ENCODE results near the gene MTA3. TPM values are rescaled to one million over a fixed set of nuclear protein-coding genes. Genes with fewer than 3 reads are reported as not detected.

The MTA3 gene
- total and polyA plus RNA-seq, 2 donors (not counting 3 experiments of a cell fraction or from before 2014, with no cell fraction given): 36.3 to 53.3 TPM

DNA sequence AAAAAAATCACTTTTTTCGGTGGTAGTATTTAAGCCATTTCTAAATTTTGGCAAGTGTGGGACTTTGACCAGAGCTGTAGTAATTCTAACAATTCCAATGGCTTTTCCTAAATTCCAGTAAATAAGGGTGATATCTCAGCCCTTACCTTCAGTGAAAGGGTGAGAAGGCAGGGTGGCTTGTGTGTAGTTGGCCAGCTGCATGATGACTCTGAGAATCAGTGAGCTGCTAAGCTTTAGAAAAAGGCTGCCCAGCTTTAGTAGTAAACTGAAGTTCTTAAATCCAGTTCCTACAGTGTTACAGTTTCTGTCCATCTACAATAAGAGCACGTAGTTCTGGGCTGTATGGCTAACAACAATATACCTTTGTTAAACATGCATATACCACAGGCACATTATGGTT, 153.5 kb downstream of the MTA3 start:
- CTCF ChIA-PET: interaction anchor here (0.9 to 1.2 kb wide), 2 partner anchors 59 to 855 kb away, joined by 3 to 4 read pairs; no protein-coding TSS in a partner anchor

DNA sequence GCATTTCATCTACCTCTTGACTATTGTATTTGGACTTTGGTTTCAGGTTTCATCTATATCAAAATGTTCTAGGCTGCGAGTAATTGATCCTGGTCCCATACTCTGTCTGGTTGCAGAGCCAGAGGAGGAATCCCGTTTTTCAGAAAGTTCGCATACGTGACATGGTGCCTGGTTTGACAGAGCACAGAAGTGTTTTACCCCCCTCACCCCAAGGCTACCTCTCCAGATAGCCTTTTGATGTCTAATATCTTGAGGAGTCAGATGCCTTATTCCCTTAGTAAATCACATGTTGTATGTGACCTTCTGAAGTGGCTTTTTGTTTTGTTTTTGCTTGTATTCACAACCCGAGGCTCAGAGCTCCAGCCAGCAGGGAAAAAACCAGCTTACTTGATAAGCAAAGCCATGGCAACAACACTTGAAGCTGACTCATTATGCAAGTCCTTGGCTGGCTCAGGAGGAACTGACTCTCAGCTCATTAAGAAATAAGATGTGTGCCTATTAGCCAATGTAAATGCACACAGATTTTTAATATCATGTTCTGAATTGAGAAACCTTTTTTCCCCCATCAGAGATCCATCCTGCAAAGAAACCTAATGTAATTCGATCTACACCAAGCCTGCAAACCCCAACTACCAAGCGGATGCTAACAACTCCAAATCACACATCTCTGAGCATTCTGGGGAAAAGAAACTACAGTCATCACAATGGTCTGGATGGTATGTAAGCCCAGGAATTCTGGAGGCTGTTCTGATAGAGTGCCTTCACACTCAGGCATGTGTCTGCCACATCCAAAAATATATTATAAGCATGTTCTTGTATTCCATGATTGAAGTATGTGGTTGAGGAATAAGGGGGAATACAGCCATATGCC, 154.1 kb downstream of the MTA3 start:
- H3K4me2 ChIP-seq (ENCODE audit: insufficient read depth, low read length): no peak overlapping the region
- intact Hi-C loops (cut with micrococcal nuclease) (no loop called here), dilution Hi-C loops (cut with MboI; ENCODE audit: extremely low pct_ligation_motif_present, low sequenced_read_pairs) (no loop called here)
- H4K20me1 ChIP-seq (replicated peaks; ENCODE audit: control insufficient read depth, extremely low read depth, insufficient read depth, low read length): no peaks in the 10 kb centered on the region
- peaks cover 0 to 3% of the 10 kb centered on the region in 2 experiments for H3K36me3 ChIP-seq (ENCODE audit: control insufficient read depth in 2 of 2, extremely low read depth in 1 of 2, insufficient read depth in 2 of 2, low read length in 2 of 2)
- H3K79me2 ChIP-seq (ENCODE audit: control insufficient read depth, insufficient read depth, low read length): no peaks in the 10 kb centered on the region
- no peaks in the 10 kb centered on the region for H3K9me3 ChIP-seq (replicated peaks; ENCODE audit: control insufficient read depth, insufficient read depth, low read length)
- BruUV-seq (replicated peaks): no TSS peak
- ChIA-PET POLR2A (no interaction called here), CTCF (interaction anchor here (0.9 to 1.2 kb wide), 2 partner anchors 60 to 855 kb away, joined by 3 to 4 read pairs; no protein-coding TSS in a partner anchor)
- H3K4me1 ChIP-seq (ENCODE audit: control insufficient read depth, extremely low read depth, insufficient read depth, low read length): no peaks in the 10 kb centered on the region
- no peaks in the 10 kb centered on the region for H3K9me1 ChIP-seq (replicated peaks; ENCODE audit: control insufficient read depth, extremely low read depth, insufficient read depth, low read length)
- no peak for TF ChIP-seq POLR2A (IDR thresholded peaks at IDR 0.05; ENCODE audit: low read depth, low read length)
- peak; percentile 23 for TF ChIP-seq FOS (IDR thresholded peaks at IDR 0.05; ENCODE audit: borderline replicate concordance, insufficient read depth, low read length)
- TF ChIP-seq EZH2 (IDR thresholded peaks at IDR 0.05; ENCODE audit: borderline replicate concordance, low read depth, low read length, severe bottlenecking): no peak
- no peak overlapping the region for H3K9ac ChIP-seq (replicated peaks; ENCODE audit: extremely low read depth, insufficient read depth, low read length)
- H3K27ac ChIP-seq (ENCODE audit: insufficient read depth, low read depth, low read length): no peak overlapping the region
- FAIRE-seq (peak; percentile 76), DNase-seq (ENCODE audit: low read depth, low spot score) (peak; percentile 80)
- no peaks in the 10 kb centered on the region for H3K27me3 ChIP-seq (ENCODE audit: control insufficient read depth in 2 of 2, insufficient read depth in 2 of 2, low read length in 2 of 2)
- H3K4me3 ChIP-seq (replicated peaks in 1 of 3; ENCODE audit: insufficient read depth in 1 of 3, low read depth in 1 of 3, low read length in 3 of 3): no peak overlapping the region
- no peak overlapping the region for H2AFZ ChIP-seq (ENCODE audit: low read depth, low read length)

More for the DNA sequence above, 153.5 kb downstream of the MTA3 start:
- Histone ChIP-seq H3K27ac (ENCODE audit: insufficient read depth, low read depth, low read length) (no peak overlapping the region), H3K9me3 (replicated peaks; ENCODE audit: control insufficient read depth, insufficient read depth, low read length) (no peaks in the 10 kb centered on the region), H3K4me1 (ENCODE audit: control insufficient read depth, extremely low read depth, insufficient read depth, low read length) (no peaks in the 10 kb centered on the region), H3K4me2 (ENCODE audit: insufficient read depth, low read length) (no peak overlapping the region), H3K27me3 (ENCODE audit: control insufficient read depth in 2 of 2, insufficient read depth in 2 of 2, low read length in 2 of 2) (no peaks in the 10 kb centered on the region), H3K36me3 (ENCODE audit: control insufficient read depth in 2 of 2, extremely low read depth in 1 of 2, insufficient read depth in 2 of 2, low read length in 2 of 2) (peaks cover 0 to 3% of the 10 kb centered on the region in 2 experiments), H2AFZ (ENCODE audit: low read depth, low read length) (no peak overlapping the region), H3K9me1 (replicated peaks; ENCODE audit: control insufficient read depth, extremely low read depth, insufficient read depth, low read length) (no peaks in the 10 kb centered on the region), H3K4me3 (replicated peaks in 1 of 3; ENCODE audit: insufficient read depth in 1 of 3, low read depth in 1 of 3, low read length in 3 of 3) (no peak overlapping the region), H4K20me1 (replicated peaks; ENCODE audit: control insufficient read depth, extremely low read depth, insufficient read depth, low read length) (no peaks in the 10 kb centered on the region), H3K79me2 (ENCODE audit: control insufficient read depth, insufficient read depth, low read length) (no peaks in the 10 kb centered on the region), H3K9ac (replicated peaks; ENCODE audit: extremely low read depth, insufficient read depth, low read length) (no peak overlapping the region)
- TF ChIP-seq JUN (IDR thresholded peaks at IDR 0.05; ENCODE audit: borderline replicate concordance, insufficient read depth, insufficient read length, low read depth) (no peak), POLR2A (IDR thresholded peaks at IDR 0.05; ENCODE audit: low read depth, low read length) (no peak)
- no peak for FAIRE-seq
- BruUV-seq (replicated peaks): no TSS peak
- dilution Hi-C loops (cut with MboI; ENCODE audit: extremely low pct_ligation_motif_present, low sequenced_read_pairs) (no loop called here), intact Hi-C loops (cut with micrococcal nuclease) (no loop called here)
- DNase-seq (ENCODE audit: low read depth, low spot score): no peak
- POLR2A ChIA-PET: no interaction called here

All from endothelial cell of umbilical vein (primary cell).